NCI-H2196 (cell line): ENCODE data around the gene FRAS1.
"Not testable (repeated sequence)": the region's sequence is repeated elsewhere in the genome, so short reads cannot be mapped to it uniquely, and the experiment has no call there.

ENCODE experiments used
- DNase-seq: peaks from one replicate; lab custom pipeline; 2025; ENCODE audit not compliant: unreplicated experiment; lab: John Stamatoyannopoulos, UW

Gene FRAS1

GRCh38 chr4:78165758-78166157 lies 108.6 kb downstream of the FRAS1 start:
- DNase-seq = no peak

GRCh38 chr4:78166622-78167021 lies 109.5 kb downstream of the FRAS1 start:
- no peak for DNase-seq

GRCh38 chr4:78167510-78167909 lies 110.4 kb downstream of the FRAS1 start:
- no peak for DNase-seq

GRCh38 chr4:78168029-78168428 lies 110.9 kb downstream of the FRAS1 start:
- no peak for DNase-seq

- no peak for DNase-seq
Measured at GRCh38 chr4:78169728-78170127, 112.6 kb downstream of the FRAS1 start.

GRCh38 chr4:78171482-78171881 lies 114.4 kb downstream of the FRAS1 start:
- no peak for DNase-seq

GRCh38 chr4:78174891-78175290 lies 117.8 kb downstream of the FRAS1 start:
- no peak for DNase-seq

- DNase-seq = no peak
Measured at GRCh38 chr4:78179196-78179595, 122.1 kb downstream of the FRAS1 start.

GRCh38 chr4:78181681-78182234 lies 124.6 kb downstream of the FRAS1 start:
- DNase-seq = not testable (repeated sequence)

GRCh38 chr4:78184584-78184983 lies 127.5 kb downstream of the FRAS1 start:
- DNase-seq = no peak

GRCh38 chr4:78185117-78185516 lies 128.0 kb downstream of the FRAS1 start:
- DNase-seq = no peak

- no peak for DNase-seq
Measured at GRCh38 chr4:78186597-78187543, 129.7 kb downstream of the FRAS1 start.

GRCh38 chr4:78190068-78190467 lies 132.9 kb downstream of the FRAS1 start:
- no peak for DNase-seq

- no peak for DNase-seq
Measured at GRCh38 chr4:78190595-78190994, 133.5 kb downstream of the FRAS1 start.

- DNase-seq = no peak
Measured at GRCh38 chr4:78197947-78198346, 140.8 kb downstream of the FRAS1 start.

GRCh38 chr4:78199984-78200383 lies 142.9 kb downstream of the FRAS1 start:
- no peak for DNase-seq

GRCh38 chr4:78200949-78201348 lies 143.8 kb downstream of the FRAS1 start:
- DNase-seq = no peak

GRCh38 chr4:78204176-78204575 lies 147.1 kb downstream of the FRAS1 start:
- no peak for DNase-seq

GRCh38 chr4:78205591-78205990 lies 148.5 kb downstream of the FRAS1 start:
- no peak for DNase-seq

GRCh38 chr4:78207541-78207940 lies 150.4 kb downstream of the FRAS1 start:
- DNase-seq = no peak

- no peak for DNase-seq
Measured at GRCh38 chr4:78207951-78208350, 150.8 kb downstream of the FRAS1 start.

GRCh38 chr4:78208896-78209295 lies 151.8 kb downstream of the FRAS1 start:
- DNase-seq = not testable (repeated sequence)
